GM23248 (cell line): ENCODE measurements around the gene PPP1R26. TPM values are rescaled to one million over a fixed set of nuclear protein-coding genes. Genes with fewer than 3 reads are reported as not detected.
"Not testable (repeated sequence)": the region's sequence is repeated elsewhere in the genome, so short reads cannot be mapped to it uniquely, and the experiment has no call there.

Source experiments
- DNase-seq: peaks from one replicate; pipeline ENCODE4 v3.0.0-alpha.2; 2015
- H2AFZ ChIP-seq: fragments of 200-600 bp; sonication (generic); 2 replicates; pipeline ENCODE4 v1.6.1; 2016; ENCODE audit warnings: antibody characterized with exemption
- H3F3A ChIP-seq: fragments of 200-600 bp; sonication (generic); 2 replicates; pipeline ENCODE4 v1.6.1; 2016; ENCODE audit warnings: mild to moderate bottlenecking, antibody characterized with exemption, mixed run types; ENCODE audit not compliant: insufficient read depth
- H3K27ac ChIP-seq: fragments of 200-600 bp; sonication (generic); 2 replicates; pipeline ENCODE4 v1.5.1; 2016; ENCODE audit warnings: mild to moderate bottlenecking
- H3K27me3 ChIP-seq: fragments of 200-600 bp; sonication (generic); replicated peaks from 2 replicates; pipeline ENCODE4 v1.6.1; 2016; ENCODE audit warnings: mild to moderate bottlenecking; ENCODE audit not compliant: insufficient read depth
- H3K36me3 ChIP-seq: fragments of 200-600 bp; sonication (generic); 2 replicates; pipeline ENCODE4 v1.6.1; 2016; ENCODE audit warnings: low read depth, mild to moderate bottlenecking
- H3K4me1 ChIP-seq: fragments of 200-600 bp; sonication (generic); 2 replicates; pipeline ENCODE4 v1.6.1; 2016; ENCODE audit warnings: mild to moderate bottlenecking; ENCODE audit not compliant: insufficient read depth
- H3K4me2 ChIP-seq: fragments of 200-600 bp; sonication (generic); one replicate; pipeline ENCODE4 v1.6.1; 2016; ENCODE audit warnings: mild to moderate bottlenecking; ENCODE audit not compliant: unreplicated experiment
- H3K4me3 ChIP-seq: fragments of 200-600 bp; sonication (generic); 2 replicates; pipeline ENCODE4 v1.5.1; 2016; ENCODE audit warnings: mild to moderate bottlenecking
- H3K79me2 ChIP-seq: fragments of 200-600 bp; sonication (generic); 2 replicates; pipeline ENCODE4 v1.6.1; 2016; ENCODE audit warnings: mild to moderate bottlenecking; ENCODE audit not compliant: insufficient read depth
- H3K9ac ChIP-seq: fragments of 200-600 bp; sonication (generic); 2 replicates; pipeline ENCODE4 v1.6.1; 2016; ENCODE audit warnings: mild to moderate bottlenecking
- H3K9me2 ChIP-seq: fragments of 200-600 bp; sonication (generic); 2 replicates; pipeline ENCODE4 v1.6.1; 2016; ENCODE audit warnings: mixed run types, mild to moderate bottlenecking, moderate library complexity; ENCODE audit not compliant: insufficient read depth
- H3K9me3 ChIP-seq: fragments of 200-600 bp; sonication (generic); one replicate; pipeline ENCODE4 v1.6.1; 2017; ENCODE audit warnings: low read depth
- H4K20me1 ChIP-seq: fragments of 200-600 bp; sonication (generic); 2 replicates; pipeline ENCODE4 v1.6.0; 2016; ENCODE audit not compliant: insufficient read depth
- EZH2 ChIP-seq: fragments of 200-600 bp; sonication (generic); IDR thresholded peaks from 2 replicates; pipeline ENCODE4 v1.6.1; 2018; ENCODE audit warnings: antibody characterized with exemption, mild to moderate bottlenecking; ENCODE audit not compliant: insufficient read depth, poor library complexity, severe bottlenecking
- EZH2phosphoT487 ChIP-seq: fragments of 200-600 bp; sonication (generic); IDR thresholded peaks from 2 replicates; pipeline ENCODE4 v1.6.1; 2018; ENCODE audit warnings: antibody characterized with exemption, moderate library complexity, mild to moderate bottlenecking, low read depth; ENCODE audit not compliant: insufficient read depth
- WGBS, 2 experiments: methylation state at CpG; one replicate each; pipeline ENCODE4 v1.1.6; 2015 to 2017; ENCODE audit warnings: low lambda C conversion rate in 2 of 2, low coverage in 1 of 2; ENCODE audit errors: missing lambda C conversion rate in 2 of 2; 5-methylcytosine and 5-hydroxymethylcytosine counted together
- in situ Hi-C: fragments of 300-500 bp; cut with MboI; formaldehyde crosslinking; loops from 2 replicates; pipeline ENCODE4 v1.15.0; 2020
- polyA plus RNA-seq: library from polyadenylated mRNA; unstranded; fragments of >200 nt; fragmentation: Nextera tagmentation; extraction: Ambion mirVana; gene quantifications from 2 replicates; pipeline ENCODE4 v1.2.1, GENCODE V29; 2016
- total RNA-seq: library from RNA; depleted of rRNA; stranded (reverse); fragments of >200 nt; shearing (Covaris generic); gene quantifications from 2 replicates; pipeline ENCODE4 v1.2.3, GENCODE V29; 2014

Gene PPP1R26
- total and polyA plus RNA-seq, 2 experiments from 2014 or later: 2.2 to 13.4 TPM

DNA sequence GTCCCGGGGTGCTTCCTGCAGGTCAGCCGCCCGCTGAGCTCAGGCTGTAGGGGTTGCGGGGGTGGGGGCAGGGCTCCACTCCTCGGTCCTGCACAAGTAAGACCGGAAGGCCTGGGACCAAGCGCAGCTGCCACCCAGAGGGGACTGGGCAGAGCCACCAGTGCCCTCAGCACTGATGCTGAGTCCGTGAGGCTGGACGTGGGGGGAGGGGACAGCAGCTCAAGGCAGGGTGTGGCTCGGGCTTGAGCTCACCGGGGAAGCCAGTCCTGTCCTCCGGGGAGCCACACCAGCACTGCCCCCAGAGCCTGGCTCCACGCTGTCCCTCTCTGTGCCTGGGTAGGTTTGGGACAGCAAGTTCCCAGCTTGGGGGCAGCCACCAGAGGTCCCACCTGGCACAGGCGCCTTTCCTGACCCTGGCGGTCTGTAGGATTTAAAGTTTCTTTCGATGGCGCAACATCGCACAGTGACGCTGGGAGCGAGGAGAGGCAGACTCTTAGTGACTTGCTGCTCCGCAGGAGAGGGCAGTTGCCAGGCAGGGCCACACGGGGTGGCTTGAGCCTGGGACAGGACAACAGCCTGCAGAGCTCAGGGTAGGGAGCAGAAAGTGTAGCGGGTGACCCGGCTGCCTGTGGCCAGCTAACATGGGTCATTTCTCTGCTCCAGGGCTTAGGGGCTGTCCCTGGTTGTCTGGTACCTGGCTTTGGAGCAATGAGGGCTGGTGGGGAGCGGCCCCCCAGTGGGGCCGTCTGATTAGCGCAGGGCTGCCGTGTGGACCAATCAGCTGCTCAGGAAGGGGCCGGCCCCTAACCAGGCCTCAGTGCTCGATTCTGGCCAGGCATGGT, 47.4 kb downstream of the PPP1R26 start:
- Histone ChIP-seq H4K20me1 (no peaks in the 10 kb centered on the region), H3K9me2 (no peaks in the 10 kb centered on the region), H2AFZ (no peak overlapping the region), H3K9me3 (no peaks in the 10 kb centered on the region), H3K27me3 (peaks cover 4% of the 10 kb centered on the region; the same call in 1 of the 2 replicates), H3K9ac (no peak overlapping the region), H3F3A (no peaks in the 10 kb centered on the region), H3K4me3 (no peak overlapping the region), H3K79me2 (no peaks in the 10 kb centered on the region), H3K4me1 (no peaks in the 10 kb centered on the region), H3K36me3 (no peaks in the 10 kb centered on the region), H3K4me2 (no peak overlapping the region), H3K27ac (no peak overlapping the region)
- no peak for DNase-seq
- TF ChIP-seq EZH2phosphoT487 (no peak), EZH2 (no peak)
- in situ Hi-C loops: no loop called here
- WGBS, 2 experiments: 65 to 76% methylated on average over 23 to 29 of the region's 30 CpGs

DNA sequence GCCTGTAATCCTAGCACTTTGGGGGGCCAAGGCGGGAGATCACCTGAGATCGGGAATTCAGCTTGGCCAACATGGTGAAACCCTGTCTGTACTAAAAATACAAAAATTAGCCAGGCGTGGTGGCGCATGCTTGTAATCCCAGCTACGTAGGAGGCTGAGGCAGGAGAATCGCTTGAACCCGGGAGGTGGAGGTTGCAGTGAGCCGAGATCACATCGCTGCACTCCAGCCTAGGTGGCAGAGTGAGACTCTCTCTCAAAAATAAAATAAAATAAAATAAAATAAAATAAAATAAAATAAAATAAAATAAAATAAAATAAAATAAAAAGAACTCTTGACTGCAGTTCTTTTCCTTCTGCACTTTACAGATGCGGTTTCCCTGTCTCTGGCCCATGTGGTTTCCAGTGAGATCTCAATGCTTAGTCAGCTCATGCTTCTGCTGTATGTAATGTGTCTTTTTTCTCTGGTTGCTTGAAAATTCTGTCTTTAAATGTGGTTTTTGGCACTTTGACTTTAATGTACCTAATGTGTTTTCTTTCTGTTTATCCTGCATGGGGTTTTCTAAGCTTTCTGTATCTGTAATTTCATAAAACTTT, 49.4 kb downstream of the PPP1R26 start:
- H3K27ac ChIP-seq, H3K9me3 ChIP-seq, H3K9ac ChIP-seq, H3K36me3 ChIP-seq, H3K79me2 ChIP-seq, H3K9me2 ChIP-seq, H2AFZ ChIP-seq, H3K4me3 ChIP-seq, H3F3A ChIP-seq, in situ Hi-C loops, H4K20me1 ChIP-seq, H3K4me2 ChIP-seq, DNase-seq, H3K4me1 ChIP-seq: not testable (repeated sequence)
- peaks cover 17% of the 10 kb centered on the region for H3K27me3 ChIP-seq
- WGBS, 2 experiments: 79% methylated on average over 10 of the region's 10 CpGs

DNA sequence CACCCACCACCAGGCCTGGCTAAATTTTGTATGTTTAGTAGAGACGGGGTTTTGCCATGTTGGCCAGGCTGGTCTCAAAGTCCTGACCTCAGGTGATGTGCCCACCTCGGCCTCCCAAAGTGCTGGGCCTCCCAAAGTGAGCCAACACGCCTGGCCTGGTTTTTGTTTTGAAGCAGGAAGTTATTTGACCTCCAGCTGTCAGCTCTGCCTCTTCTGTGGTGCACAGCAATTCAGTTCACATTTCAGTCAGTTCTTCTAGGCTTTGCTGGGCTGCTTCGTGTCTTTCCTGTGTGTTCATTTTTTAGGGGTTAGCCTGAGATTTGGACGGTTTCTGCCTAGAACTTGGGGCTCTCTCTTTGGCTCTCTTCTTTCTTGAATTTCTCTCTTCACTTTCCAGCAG, 50.6 kb downstream of the PPP1R26 start:
- in situ Hi-C loops: no loop called here
- TF ChIP-seq EZH2 (no peak), EZH2phosphoT487 (no peak)
- WGBS, 2 experiments: 27% methylated on average over 5 of the region's 5 CpGs

DNA sequence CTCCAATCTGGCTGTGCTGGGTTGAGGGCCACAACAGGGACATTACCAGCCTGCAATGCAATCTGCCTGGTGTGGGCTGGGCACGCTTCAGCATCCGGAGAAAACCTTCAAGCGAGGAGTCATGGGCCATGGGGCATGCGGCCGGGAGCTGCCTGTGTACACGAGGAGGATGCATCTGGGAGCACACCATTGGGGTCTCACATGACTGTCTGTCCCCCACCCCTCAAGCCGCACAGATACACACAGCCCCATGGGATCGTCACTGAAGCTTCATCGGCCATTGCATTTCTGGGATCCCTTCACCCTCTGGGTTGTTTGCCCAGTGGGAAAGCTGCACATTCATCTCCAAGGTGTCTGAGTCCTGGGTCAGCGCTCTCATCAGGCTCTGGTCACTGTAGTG, 51.5 kb downstream of the PPP1R26 start:
- no peaks in the 10 kb centered on the region for H3K9me3 ChIP-seq
- H3K9me2 ChIP-seq: no peaks in the 10 kb centered on the region
- H3K27ac ChIP-seq: no peak overlapping the region
- peaks cover 19% of the 10 kb centered on the region for H3K27me3 ChIP-seq
- 63 to 73% methylated on average over 10 of the region's 10 CpGs for WGBS, 2 experiments
- no peak overlapping the region for H3K9ac ChIP-seq
- no peaks in the 10 kb centered on the region for H3K36me3 ChIP-seq
- no peak overlapping the region for H3K4me2 ChIP-seq
- H3K4me3 ChIP-seq: no peak overlapping the region
- DNase-seq: no peak
- no peaks in the 10 kb centered on the region for H4K20me1 ChIP-seq
- no peak for TF ChIP-seq EZH2
- TF ChIP-seq EZH2phosphoT487: no peak
- H3K4me1 ChIP-seq: no peaks in the 10 kb centered on the region
- in situ Hi-C loops: no loop called here
- no peaks in the 10 kb centered on the region for H3K79me2 ChIP-seq
- no peaks in the 10 kb centered on the region for H3F3A ChIP-seq
- H2AFZ ChIP-seq: no peak overlapping the region

More for the DNA sequence above, 50.6 kb downstream of the PPP1R26 start:
- Histone ChIP-seq H3K27me3 (peaks cover 20% of the 10 kb centered on the region), H2AFZ (no peak overlapping the region), H4K20me1 (no peaks in the 10 kb centered on the region), H3K36me3 (no peaks in the 10 kb centered on the region), H3K9me3 (no peaks in the 10 kb centered on the region), H3K4me2 (no peak overlapping the region), H3K79me2 (no peaks in the 10 kb centered on the region), H3K9me2 (no peaks in the 10 kb centered on the region), H3K4me1 (no peaks in the 10 kb centered on the region), H3K27ac (no peak overlapping the region), H3K9ac (no peak overlapping the region), H3F3A (no peaks in the 10 kb centered on the region), H3K4me3 (no peak overlapping the region)
- no peak for DNase-seq

DNA sequence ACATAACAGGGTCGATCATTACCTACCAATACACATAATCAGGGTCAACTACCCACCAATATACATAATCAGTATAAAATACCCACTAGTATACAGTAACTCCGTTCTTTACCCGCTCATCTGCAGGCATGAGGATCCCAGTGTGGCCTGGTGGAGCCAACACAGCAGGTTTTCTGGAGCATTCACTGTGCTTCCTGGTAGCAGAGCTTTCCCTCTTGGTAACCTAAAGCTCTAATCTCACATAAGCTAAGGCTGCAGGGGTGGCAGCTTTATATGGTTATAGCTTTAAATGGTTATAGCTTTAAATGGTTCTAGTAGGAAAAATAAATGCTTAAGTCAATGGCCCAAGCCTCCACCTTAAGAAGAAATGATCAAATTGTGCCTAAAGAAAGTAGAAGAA, 53.5 kb downstream of the PPP1R26 start:
- no peaks in the 10 kb centered on the region for H3K9me3 ChIP-seq
- WGBS, 2 experiments: 80 to 81% methylated on average over 3 of the region's 3 CpGs
- in situ Hi-C loops: no loop called here

More for the DNA sequence above, 53.5 kb downstream of the PPP1R26 start:
- no peak for DNase-seq
- no peaks in the 10 kb centered on the region for H3K4me1 ChIP-seq
- no peaks in the 10 kb centered on the region for H3K79me2 ChIP-seq
- H3K36me3 ChIP-seq: no peaks in the 10 kb centered on the region
- no peak overlapping the region for H3K4me2 ChIP-seq
- peaks cover 19% of the 10 kb centered on the region for H3K27me3 ChIP-seq
- H3K9ac ChIP-seq: no peak overlapping the region
- no peak overlapping the region for H2AFZ ChIP-seq
- H3K27ac ChIP-seq: no peak overlapping the region
- H3K4me3 ChIP-seq: no peak overlapping the region
- no peaks in the 10 kb centered on the region for H4K20me1 ChIP-seq
- no peak for TF ChIP-seq EZH2
- no peak for TF ChIP-seq EZH2phosphoT487
- no peaks in the 10 kb centered on the region for H3K9me2 ChIP-seq
- no peaks in the 10 kb centered on the region for H3F3A ChIP-seq
